PC-3 (cell line): Measurements from ENCODE around the gene MAPK13. TPM values are rescaled to one million over a fixed set of nuclear protein-coding genes. Genes with fewer than 3 reads are reported as not detected.

Source experiments
- ATAC-seq: fragments of 200-7000 bp; cut with Tn5 transposase; 2 replicates; pipeline ENCODE4 v1.9.1; 2020; ENCODE audit warnings: mild to moderate bottlenecking, moderate library complexity
- BruUV-seq: library from RNA; stranded (reverse); fragments of 400-500 nt; replicated peaks from 2 replicates; lab custom pipeline; 2021; lab: Mats Ljungman, UMichigan
- CTCF ChIA-PET: fragments of 300-600 bp; sonication (Branson Sonifier 250); formaldehyde crosslinking; loops from one replicate; lab custom pipeline; 2022; ENCODE audit warnings: antibody characterized with exemption; lab: Charles Lee
- POLR2A ChIA-PET: fragments of 300-600 bp; sonication (Branson Sonifier 250); formaldehyde crosslinking; loops from one replicate; lab custom pipeline; 2022; ENCODE audit warnings: antibody characterized with exemption; ENCODE audit not compliant: unreplicated experiment; lab: Charles Lee
- DNase-seq: peaks from one replicate; pipeline ENCODE4 v3.0.0-alpha.2; 2015
- H2AFZ ChIP-seq: fragments of 300-600 bp; sonication (generic); 2 replicates; pipeline ENCODE4 v1.6.0; 2016; ENCODE audit warnings: antibody characterized with exemption, low read length
- H3F3A ChIP-seq: fragments of 300-600 bp; sonication (generic); one replicate; pipeline ENCODE4 v1.6.0; 2017; ENCODE audit warnings: antibody characterized with exemption, low read length, control low read depth, mild to moderate bottlenecking; ENCODE audit not compliant: unreplicated experiment
- H3K27ac ChIP-seq: fragments of 300-600 bp; sonication (generic); 2 replicates; pipeline ENCODE4 v1.5.1; 2016; ENCODE audit warnings: mild to moderate bottlenecking, low read length
- H3K27me3 ChIP-seq: fragments of 300-600 bp; sonication (generic); 2 replicates; pipeline ENCODE4 v1.6.1; 2016; ENCODE audit warnings: low read length, mixed read lengths
- H3K36me3 ChIP-seq: fragments of 300-600 bp; sonication (generic); 2 replicates; pipeline ENCODE4 v1.6.1; 2016; ENCODE audit warnings: low read depth, mixed run types, low read length, mixed read lengths
- H3K4me1 ChIP-seq: fragments of 300-600 bp; sonication (generic); 2 replicates; pipeline ENCODE4 v1.5.1; 2016; ENCODE audit warnings: low read length; ENCODE audit not compliant: insufficient read depth
- H3K4me2 ChIP-seq: fragments of 300-600 bp; sonication (generic); 2 replicates; pipeline ENCODE4 v1.6.0; 2016; ENCODE audit warnings: low read length
- H3K4me3 ChIP-seq: fragments of 300-600 bp; sonication (generic); 2 replicates; pipeline ENCODE4 v1.5.1; 2016; ENCODE audit warnings: mild to moderate bottlenecking, low read length, mixed read lengths
- H3K79me2 ChIP-seq: fragments of 300-600 bp; sonication (generic); 2 replicates; pipeline ENCODE4 v1.6.1; 2017; ENCODE audit warnings: low read length, mixed read lengths
- H3K9ac ChIP-seq: fragments of 300-600 bp; sonication (generic); 2 replicates; pipeline ENCODE4 v1.6.0; 2016; ENCODE audit warnings: mild to moderate bottlenecking, low read length
- H3K9me2 ChIP-seq: fragments of 300-600 bp; sonication (generic); replicated peaks from 2 replicates; pipeline ENCODE4 v1.6.1; 2016; ENCODE audit warnings: mixed run types, low read length, mixed read lengths
- H3K9me3 ChIP-seq: fragments of 300-600 bp; sonication (generic); 2 replicates; pipeline ENCODE4 v1.6.1; 2016; ENCODE audit warnings: low read length, mixed read lengths
- H4K20me1 ChIP-seq: fragments of 300-600 bp; sonication (generic); 2 replicates; pipeline ENCODE4 v1.6.1; 2016; ENCODE audit warnings: low read length, mixed read lengths
- EZH2 ChIP-seq: fragments of 300-600 bp; sonication (generic); IDR thresholded peaks from one replicate; pipeline ENCODE4 v1.6.1; 2017; ENCODE audit warnings: antibody characterized with exemption, mild to moderate bottlenecking, low read length; ENCODE audit not compliant: unreplicated experiment
- EZH2phosphoT487 ChIP-seq: fragments of 300-600 bp; sonication (generic); IDR thresholded peaks from 2 replicates; pipeline ENCODE4 v1.6.1; 2018; ENCODE audit warnings: mild to moderate bottlenecking, antibody characterized with exemption, low read length, borderline replicate concordance
- intact Hi-C: fragments of 100-400 bp; cut with micrococcal nuclease; formaldehyde crosslinking; loops from 2 replicates; pipeline ENCODE4 v1.9.0; 2023
- total RNA-seq: library from RNA; depleted of rRNA; stranded (reverse); fragments of >200 nt; gene quantifications from 2 replicates; pipeline ENCODE4 v1.2.3, GENCODE V29; 2014
- TF ChIP-seq, protein P1 (sequence below): fragments of 300-600 bp; sonication (generic); conservative IDR thresholded peaks from 2 replicates; pipeline ENCODE4 v1.5.1; 2017; ENCODE audit warnings: antibody characterized with exemption, low read depth, mild to moderate bottlenecking, low read length

Gene MAPK13
- total RNA-seq, 1 experiment from 2014 or later, result 41.4 TPM

DNA sequence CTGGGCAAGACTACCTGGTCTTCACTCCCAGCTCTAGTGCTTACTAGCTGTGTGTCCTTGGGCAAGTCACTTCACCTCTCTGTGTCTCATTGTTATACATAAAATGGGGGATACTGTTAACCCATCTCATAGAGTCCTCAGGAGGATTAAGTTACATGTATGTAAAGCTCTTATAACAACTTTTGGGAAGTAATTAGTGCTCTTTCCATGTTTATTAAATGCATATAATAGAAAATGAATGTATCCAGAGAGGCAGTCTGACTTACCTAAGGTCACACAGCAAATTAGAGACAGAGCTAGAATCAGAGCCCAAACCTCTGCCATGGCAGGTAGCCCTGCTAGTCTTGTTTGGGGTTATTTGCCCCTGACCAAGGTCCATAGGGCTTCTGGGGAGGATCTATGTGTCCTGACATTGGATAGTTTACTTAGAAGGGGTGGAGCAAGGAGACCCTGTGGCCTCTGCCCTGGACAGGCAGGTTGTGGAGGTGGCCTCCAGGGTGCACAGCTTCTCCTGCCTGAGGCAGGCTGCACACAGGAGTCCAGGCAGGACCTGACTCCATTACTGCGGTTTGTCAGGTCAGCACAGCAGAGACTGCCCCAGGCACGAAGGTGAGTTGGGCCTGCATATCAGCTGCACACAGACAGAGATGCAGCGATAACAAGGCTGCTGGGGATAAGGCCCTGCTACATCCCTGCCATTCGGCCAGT lies 8.4 kb upstream of the MAPK13 start:
- no peaks in the 10 kb centered on the region for H3K9me3 ChIP-seq
- H3K27me3 ChIP-seq, result no peaks in the 10 kb centered on the region
- H4K20me1 ChIP-seq, result no peaks in the 10 kb centered on the region
- intact Hi-C loops, result no loop called here
- no TSS peak for BruUV-seq
- H3K4me2 ChIP-seq, result peak overlapping the region; percentile 80; the same call in 1 of the 2 replicates
- ChIA-PET CTCF (no interaction called here), POLR2A (interaction anchor here (0.5 kb wide), 2 partner anchors 94 to 158 kb away, joined by 5 to 11 read pairs; no protein-coding TSS in a partner anchor)
- H3K9me2 ChIP-seq, result no peaks in the 10 kb centered on the region
- H3F3A ChIP-seq, result peaks cover 5% of the 10 kb centered on the region
- no peak overlapping the region for H3K4me3 ChIP-seq
- peaks cover 25% of the 10 kb centered on the region for H3K4me1 ChIP-seq
- no peak overlapping the region for H3K27ac ChIP-seq
- ATAC-seq, result no peak
- no peak for DNase-seq
- no peak overlapping the region for H2AFZ ChIP-seq
- no peak overlapping the region for H3K9ac ChIP-seq
- H3K36me3 ChIP-seq, result no peaks in the 10 kb centered on the region
- TF ChIP-seq EZH2phosphoT487 (no peak), EZH2 (no peak)
- TF ChIP-seq, protein P1, sequence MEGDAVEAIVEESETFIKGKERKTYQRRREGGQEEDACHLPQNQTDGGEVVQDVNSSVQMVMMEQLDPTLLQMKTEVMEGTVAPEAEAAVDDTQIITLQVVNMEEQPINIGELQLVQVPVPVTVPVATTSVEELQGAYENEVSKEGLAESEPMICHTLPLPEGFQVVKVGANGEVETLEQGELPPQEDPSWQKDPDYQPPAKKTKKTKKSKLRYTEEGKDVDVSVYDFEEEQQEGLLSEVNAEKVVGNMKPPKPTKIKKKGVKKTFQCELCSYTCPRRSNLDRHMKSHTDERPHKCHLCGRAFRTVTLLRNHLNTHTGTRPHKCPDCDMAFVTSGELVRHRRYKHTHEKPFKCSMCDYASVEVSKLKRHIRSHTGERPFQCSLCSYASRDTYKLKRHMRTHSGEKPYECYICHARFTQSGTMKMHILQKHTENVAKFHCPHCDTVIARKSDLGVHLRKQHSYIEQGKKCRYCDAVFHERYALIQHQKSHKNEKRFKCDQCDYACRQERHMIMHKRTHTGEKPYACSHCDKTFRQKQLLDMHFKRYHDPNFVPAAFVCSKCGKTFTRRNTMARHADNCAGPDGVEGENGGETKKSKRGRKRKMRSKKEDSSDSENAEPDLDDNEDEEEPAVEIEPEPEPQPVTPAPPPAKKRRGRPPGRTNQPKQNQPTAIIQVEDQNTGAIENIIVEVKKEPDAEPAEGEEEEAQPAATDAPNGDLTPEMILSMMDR, result no peak
- H3K79me2 ChIP-seq, result no peaks in the 10 kb centered on the region

DNA sequence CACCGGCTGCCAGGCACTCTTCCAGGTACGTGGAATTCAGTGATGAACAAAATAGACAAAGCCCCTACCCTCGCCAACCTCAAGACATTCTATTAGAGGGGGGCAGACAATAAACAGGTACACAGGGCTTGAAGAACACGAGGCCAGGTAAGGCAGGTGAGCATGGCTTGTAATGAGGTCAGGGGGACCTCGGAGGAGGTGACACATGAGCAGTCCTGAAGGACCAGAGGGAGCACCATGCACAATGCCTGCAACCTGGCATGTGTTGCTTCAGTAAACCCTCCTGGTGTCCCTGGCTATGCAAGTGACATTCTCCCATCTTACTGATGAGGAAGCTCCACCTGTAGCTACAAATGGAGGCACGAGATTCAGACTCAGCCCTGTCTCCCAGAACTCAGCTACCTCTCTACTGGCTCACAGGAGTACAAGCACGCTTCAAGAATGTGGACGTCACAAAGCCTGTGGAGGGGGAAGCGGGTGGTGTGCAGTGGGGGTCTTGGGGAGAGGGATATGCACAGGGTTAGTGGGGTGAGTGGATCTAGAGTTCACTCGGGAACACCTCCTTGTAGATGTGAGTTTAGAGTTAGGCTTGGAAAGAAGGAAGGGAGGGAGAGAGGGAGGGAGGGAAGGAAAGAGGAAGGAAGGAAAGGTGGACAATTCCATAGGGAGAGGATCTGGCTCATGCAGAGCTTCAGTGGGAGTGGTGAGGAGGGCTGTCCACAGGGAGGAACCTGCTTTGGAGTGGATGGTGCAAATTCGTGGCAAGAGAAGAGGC lies 7.6 kb upstream of the MAPK13 start:
- no peaks in the 10 kb centered on the region for H3K27me3 ChIP-seq
- TF ChIP-seq EZH2 (no peak), EZH2phosphoT487 (no peak)
- TF ChIP-seq, protein P1, result no peak
- no peaks in the 10 kb centered on the region for H3K36me3 ChIP-seq

More for the DNA sequence above, 7.6 kb upstream of the MAPK13 start:
- Histone ChIP-seq H3F3A (peaks cover 5% of the 10 kb centered on the region), H2AFZ (no peak overlapping the region), H3K4me2 (no peak overlapping the region), H3K9me2 (no peaks in the 10 kb centered on the region), H3K9me3 (no peaks in the 10 kb centered on the region), H3K79me2 (no peaks in the 10 kb centered on the region), H3K27ac (no peak overlapping the region), H4K20me1 (no peaks in the 10 kb centered on the region), H3K4me1 (peaks cover 32% of the 10 kb centered on the region), H3K9ac (no peak overlapping the region), H3K4me3 (no peak overlapping the region)
- DNase-seq, result no peak
- no peak for ATAC-seq
- ChIA-PET CTCF (no interaction called here), POLR2A (no interaction called here)
- BruUV-seq, result no TSS peak
- intact Hi-C loops, result no loop called here
